ENCODE results near the gene HMCN1.

DNA sequence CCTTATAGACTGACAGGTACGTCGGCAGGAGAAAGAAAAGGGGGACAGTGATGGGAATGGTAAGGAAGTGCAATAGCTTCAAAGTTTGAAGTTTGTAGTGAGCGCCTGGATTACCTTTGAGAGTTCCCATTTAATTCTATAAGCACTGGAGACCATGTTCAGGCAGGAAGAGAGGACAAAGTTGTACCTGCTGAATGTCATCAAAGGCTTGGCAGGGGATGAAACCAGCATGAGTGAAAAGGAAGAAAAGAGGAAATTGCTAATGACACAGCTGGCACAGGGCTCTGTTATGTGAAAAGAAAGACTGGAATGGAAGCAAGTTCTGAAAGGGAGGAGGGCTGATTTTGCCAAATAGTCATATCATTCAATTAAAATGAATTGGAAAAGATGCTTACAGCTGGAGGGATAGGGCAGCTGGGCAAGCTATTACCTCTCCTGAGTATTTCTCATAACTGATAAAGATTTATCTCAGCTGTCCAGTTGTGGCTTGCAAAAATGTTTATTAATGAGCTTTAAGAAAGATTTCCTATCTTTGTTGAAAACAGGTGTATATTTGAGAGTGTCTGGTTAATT is 109.2 kb downstream of the HMCN1 start:
- TF ChIP-seq, protein P1, sequence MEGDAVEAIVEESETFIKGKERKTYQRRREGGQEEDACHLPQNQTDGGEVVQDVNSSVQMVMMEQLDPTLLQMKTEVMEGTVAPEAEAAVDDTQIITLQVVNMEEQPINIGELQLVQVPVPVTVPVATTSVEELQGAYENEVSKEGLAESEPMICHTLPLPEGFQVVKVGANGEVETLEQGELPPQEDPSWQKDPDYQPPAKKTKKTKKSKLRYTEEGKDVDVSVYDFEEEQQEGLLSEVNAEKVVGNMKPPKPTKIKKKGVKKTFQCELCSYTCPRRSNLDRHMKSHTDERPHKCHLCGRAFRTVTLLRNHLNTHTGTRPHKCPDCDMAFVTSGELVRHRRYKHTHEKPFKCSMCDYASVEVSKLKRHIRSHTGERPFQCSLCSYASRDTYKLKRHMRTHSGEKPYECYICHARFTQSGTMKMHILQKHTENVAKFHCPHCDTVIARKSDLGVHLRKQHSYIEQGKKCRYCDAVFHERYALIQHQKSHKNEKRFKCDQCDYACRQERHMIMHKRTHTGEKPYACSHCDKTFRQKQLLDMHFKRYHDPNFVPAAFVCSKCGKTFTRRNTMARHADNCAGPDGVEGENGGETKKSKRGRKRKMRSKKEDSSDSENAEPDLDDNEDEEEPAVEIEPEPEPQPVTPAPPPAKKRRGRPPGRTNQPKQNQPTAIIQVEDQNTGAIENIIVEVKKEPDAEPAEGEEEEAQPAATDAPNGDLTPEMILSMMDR (conservative IDR thresholded peaks at IDR 0.05) = no peak
- TF ChIP-seq ZFX (IDR thresholded peaks at IDR 0.05) = no peak

Measured in C4-2B (cell line).